DMS 273 (cell line): ENCODE measurements around the gene CCDC28B.

ENCODE experiments used
- DNase-seq: peaks from one replicate; lab custom pipeline; 2025; ENCODE audit not compliant: unreplicated experiment; lab: John Stamatoyannopoulos, UW

The CCDC28B gene

GRCh38 chr1:32250893-32251716, 50.7 kb downstream of the CCDC28B start, which contains the start of gene LCK:
Gene LCK, plus strand, starts transcription at chr1:32251265. Its CDS starts 23,065 bp downstream, at chr1:32274330.
- no peak for DNase-seq
